ENCODE data around the gene IFNAR1.

GRCh38 chr21:33368576-33368975 is 43.8 kb downstream of the IFNAR1 start:
- TF ChIP-seq POLR2A (IDR thresholded peaks at IDR 0.05) (no peak), CTCF (IDR thresholded peaks at IDR 0.05) (no peak)
